GM21529 (cell line): ENCODE results near the gene ULBP2.
"Not testable (repeated sequence)": the region's sequence is repeated elsewhere in the genome, so short reads cannot be mapped to it uniquely, and the experiment has no call there.

Source experiments
- ATAC-seq: cut with Tn5 transposase; IDR thresholded peaks from one replicate; pipeline ENCODE4 v1.9.1; 2021; ENCODE audit not compliant: unreplicated experiment

ULBP2 gene

DNA sequence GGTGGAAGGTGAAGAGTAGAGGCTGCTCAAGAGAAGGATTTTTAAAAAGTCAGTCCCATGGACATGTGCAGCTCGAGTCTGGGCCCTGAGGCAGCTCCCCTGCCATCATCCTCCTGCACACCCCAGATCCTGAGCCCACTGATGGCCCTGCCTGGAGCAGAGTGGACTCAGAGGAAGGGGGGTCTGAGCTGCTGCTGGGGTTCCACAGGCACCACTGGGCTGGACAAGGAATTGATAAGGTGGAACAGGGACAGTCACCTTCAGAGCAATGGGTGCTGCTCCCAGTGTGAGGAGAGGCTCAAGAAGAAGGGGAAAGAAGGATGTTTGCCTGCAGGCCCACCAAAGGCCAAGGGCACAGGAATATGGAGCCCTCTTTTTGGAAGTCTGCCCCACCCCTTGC is 6.2 kb downstream of the ULBP2 start:
- ATAC-seq: no peak

DNA sequence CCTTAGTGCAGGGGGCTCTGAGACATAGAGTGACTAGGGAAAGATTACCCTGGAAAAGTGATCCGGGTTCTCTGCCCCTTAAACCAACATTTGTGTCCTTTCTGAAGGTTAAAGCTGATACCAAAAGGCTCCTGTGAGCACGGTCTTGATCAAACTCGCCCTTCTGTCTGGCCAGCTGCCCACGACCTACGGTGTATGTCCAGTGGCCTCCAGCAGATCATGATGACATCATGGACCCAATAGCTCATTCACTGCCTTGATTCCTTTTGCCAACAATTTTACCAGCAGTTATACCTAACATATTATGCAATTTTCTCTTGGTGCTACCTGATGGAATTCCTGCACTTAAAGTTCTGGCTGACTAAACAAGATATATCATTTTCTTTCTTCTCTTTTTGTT is 6.8 kb downstream of the ULBP2 start:
- no peak for ATAC-seq

DNA sequence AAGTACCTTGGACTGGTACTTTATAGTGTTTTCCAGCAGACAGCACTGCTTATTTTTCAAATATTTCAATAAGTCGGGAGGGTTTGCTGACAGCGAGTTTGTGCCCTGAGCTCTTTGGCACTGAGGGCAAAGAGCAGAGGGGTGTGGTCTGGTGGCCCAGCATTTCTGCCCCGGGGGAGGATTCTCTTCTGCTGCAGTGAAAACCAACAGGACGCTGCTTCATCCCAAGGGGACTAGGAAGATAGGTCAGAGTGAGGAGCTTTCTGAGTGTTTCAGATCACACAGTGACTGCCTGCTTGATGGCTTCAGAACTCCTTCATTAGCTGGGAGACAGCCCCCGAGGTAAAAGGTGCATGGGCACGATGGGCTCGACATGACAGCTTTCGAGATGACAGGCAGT is 8.6 kb downstream of the ULBP2 start:
- ATAC-seq: no peak

DNA sequence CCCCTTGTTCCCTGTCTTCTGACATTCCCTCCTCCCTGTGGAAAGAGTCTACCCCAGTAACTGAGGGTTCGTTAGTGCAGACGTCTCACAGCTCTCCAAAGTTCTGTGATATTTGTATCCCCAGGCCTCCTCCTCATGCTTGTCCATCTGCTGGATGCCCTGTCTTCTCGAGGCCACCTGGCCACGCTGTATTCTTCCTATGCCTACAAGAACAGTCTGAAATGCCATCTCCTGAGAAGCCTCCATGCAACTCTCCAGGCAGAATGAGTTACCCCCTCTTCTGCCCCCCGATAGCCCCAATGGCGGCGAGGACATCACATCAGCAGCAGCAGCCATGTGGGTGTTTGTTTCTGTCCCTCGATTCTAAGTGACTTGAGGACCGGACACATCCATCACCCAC is 9.3 kb downstream of the ULBP2 start:
- no peak for ATAC-seq

DNA sequence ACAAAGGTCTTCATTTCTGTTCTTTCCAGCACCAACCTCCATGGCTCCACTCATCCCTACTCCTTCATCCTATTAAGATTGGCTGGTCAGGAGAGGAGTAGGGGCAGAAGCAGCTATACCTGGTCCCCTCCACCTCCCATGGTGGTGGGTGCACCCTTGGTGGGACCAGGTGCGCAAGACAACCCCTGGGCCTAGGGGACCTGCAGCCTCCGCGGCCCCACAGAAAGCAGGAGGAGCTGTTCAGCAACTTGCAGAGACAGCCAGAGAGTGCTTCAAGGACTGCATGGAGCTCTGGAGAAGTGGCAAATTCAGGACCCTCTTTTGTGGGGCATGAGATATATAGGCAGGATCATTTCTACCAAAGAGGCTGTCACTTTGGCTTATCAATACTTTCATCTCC is 9.8 kb downstream of the ULBP2 start:
- ATAC-seq: no peak

DNA sequence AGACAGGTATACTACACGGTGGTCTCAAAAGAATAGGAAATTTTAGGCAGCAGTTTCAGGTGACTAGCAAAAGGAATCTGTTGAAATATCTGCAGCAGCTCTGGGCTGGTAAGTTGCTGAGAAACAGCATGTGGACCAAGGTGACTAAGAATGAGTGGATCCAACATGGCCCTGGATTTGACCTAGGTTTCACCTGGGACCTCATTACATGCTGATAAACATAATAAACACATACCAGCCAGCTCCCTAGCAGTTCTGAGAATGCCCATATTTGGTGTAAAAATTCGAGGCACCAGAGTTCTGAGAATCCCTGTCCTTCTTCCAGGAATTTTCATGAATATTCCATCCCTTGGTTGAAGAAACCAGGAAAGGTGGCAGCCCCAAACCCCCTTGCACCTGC is 11.6 kb downstream of the ULBP2 start:
- not testable (repeated sequence) for ATAC-seq

DNA sequence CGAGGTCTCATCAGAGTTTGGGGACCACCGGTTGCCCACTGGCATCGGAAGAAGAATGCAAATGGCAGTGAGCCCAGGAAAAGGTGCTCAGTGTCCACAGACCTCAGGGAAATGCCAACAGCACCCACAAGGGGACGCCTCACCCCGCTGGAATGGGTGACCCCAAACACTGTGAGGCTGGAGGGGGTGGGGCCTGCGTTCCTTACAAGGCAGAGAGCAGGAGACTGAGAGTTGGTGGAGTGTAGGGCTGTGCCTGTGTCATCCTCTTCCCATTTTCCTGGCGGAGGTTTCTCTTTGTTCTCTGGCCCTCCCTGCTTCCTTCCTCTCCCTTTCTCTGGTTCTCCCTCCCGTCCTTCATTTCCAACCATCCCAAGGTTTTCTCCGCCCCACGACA is 12.1 kb downstream of the ULBP2 start:
- ATAC-seq: not testable (repeated sequence)

DNA sequence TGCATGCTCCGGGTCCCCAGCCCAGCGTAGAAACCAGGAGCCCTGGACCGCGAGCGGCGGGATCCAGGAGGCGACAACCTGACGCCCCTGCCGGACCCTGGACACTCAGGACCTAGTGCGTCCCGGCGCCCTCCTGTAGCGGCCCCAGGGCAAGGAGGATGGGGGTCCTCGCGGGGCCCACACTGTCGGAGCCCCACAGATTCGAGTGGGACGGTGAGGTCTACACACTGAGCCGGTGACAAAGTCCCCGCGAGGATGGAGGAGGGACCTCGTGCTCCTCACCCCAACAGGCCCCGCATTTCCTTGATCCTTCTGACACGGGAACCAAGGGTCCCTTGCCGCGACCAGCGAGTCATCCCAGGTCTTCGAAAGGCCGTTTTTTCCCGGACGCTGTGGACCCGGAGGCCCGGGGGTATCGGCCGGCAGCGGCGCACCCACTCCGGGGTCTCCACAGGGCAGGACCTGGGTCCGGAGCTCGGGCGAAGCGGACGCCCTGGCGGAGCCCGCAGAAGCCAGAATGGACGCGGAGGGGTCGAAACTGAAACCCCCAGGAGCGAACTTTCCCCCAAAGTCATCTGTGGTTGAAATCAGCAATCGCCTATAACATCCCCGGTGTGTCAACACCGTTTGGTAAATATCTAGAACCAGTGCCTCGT is 12.6 kb downstream of the ULBP2 start:
- not testable (repeated sequence) for ATAC-seq

DNA sequence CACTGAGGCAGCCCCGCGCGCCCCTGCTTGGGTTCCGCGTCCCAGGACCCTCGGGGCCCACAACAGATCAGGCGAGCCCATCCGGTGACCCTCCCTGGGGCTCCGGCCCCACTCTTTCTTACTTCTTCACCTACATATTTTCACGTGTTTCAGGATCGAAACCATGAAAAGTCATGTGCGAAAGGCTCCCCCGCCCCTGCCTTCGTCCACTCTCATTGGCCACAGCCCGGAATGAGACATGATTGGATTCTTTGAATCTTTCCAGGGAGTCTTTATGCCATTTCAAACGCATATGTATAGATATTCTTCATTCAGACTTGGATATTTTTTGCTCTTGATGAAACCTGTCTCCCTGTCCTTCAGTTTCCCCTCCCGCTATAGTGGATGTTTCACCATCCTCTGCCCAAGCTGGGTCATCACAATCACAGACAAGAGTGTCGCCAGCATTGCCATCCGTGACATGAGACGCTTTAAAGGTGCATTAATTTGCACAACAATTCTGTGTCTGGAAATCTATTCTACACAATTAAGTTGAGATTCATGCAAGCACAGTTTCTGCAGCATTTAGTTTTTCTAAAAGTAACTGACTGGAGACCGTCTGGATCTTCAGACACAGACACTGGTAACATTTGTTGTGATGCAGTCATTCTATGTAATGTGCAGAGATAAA is 13.3 kb downstream of the ULBP2 start:
- ATAC-seq: not testable (repeated sequence)

DNA sequence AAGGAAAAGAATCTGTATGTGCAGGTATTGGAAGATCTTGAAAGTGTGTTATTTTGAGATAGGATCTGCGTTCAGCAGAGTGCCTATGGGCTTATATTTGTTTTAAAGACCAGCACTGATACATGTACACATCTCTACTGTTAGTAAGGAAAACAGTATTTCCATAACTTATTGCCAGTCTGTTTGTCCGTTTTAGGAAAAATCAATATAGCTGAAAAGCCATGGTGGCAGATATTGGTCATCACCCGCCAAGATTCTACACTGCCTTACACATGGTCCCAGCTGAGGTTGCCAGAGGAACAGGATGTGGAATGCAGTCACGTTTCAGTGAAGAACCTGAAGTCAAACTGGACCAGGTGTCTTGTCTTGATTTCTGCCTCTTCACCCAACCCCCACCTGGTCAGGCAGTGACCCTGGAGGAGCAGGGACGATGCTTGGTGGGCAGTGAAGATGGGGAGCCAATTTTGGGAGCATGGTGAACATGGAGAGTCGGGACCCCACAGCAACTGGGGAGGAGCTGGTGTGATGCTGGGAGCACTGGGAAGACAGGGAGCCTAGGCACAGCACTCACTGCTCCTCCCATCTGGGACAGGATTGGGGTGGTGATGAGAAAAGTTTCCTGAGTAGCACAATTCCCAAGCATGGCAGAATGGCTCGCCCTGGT is 14.0 kb downstream of the ULBP2 start:
- ATAC-seq: not testable (repeated sequence)

DNA sequence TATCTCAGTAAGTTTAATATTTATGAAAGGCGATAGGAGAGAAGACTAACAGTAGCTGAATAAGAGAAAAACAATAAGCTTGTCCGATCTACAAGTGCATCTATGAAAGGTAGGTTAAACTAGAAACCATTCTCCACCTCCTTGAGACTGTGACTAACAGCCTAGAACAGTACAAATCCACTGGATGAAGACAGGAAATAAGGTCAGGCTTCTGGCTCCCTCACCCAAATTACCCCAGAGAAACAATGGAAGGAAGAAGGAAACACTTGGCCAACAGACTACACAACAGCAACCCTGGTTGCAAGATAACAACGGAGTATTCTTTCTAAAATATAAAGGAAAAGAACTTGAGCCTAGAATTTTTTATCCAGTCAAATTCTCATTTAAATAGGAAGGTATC is 16.3 kb downstream of the ULBP2 start:
- ATAC-seq: not testable (repeated sequence)

DNA sequence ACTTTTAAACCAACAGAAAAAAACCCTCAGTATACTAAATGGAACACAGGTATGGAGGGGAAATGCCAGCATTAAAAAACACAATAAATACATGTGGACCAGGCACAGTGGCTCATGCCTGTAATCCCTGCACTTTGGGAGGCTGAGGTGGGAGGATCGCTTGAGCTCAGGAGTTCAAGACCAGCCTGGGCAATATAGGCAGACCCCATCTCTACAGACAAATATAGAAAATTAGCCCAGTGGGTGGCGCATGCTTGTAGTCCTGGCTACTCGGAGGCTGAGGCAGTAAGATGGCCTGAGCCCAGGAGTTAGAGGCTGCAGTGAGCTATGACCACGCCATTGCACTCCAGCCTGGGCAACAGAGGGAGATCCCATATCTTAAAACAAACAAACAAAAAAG is 18.0 kb downstream of the ULBP2 start:
- not testable (repeated sequence) for ATAC-seq

DNA sequence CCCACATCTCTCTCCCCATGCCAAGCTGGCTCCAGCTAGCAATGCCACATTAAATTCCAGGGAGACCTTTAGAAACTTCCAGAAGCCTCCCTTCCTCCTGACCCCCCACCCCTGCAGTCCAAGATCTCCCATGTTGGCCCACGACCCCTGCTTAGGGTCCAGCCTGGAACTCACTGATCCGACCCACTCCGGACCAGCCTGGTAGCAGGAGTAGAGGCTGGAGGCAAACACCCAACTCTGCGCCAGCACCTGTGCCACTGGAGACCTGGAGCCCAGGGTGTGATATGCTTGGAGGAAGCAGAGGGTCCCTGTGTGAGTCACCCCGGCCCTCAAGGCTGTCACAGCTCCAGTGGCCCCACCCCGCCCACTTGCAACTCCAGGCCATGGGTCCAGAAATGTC is 18.7 kb downstream of the ULBP2 start:
- ATAC-seq: no peak

DNA sequence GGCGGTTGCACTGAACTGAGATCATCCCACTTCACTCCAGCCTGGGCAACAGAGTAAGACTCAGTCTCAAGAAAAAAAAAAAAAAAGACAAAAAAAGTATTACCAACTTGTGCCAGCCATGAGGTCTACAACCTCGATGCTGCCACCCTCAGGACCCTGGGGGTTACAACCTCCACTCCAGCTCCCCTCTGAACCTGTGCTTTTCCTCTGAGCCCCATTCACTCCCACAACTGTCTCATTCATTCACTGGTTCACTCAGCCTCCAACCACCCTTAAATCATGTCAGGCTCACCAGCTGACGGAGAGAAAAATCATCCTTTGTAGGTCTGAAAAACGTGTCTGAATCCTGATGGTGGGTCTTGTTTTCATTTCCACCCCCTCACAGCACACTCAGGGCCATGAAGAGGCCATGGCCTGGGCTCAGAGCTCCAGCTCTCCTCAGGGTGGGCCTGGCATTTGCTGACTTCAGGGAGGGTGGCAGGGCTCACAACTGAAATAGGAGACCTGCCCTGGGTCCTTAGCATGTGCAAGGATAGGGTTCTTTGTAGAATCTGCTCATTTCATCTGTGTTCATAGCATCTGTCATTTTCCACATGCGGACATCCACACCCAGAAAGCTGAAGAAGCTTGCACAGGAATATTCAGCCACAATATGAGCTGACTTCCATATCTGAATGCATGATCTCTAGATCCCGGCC is 20.1 kb downstream of the ULBP2 start:
- ATAC-seq: no peak

DNA sequence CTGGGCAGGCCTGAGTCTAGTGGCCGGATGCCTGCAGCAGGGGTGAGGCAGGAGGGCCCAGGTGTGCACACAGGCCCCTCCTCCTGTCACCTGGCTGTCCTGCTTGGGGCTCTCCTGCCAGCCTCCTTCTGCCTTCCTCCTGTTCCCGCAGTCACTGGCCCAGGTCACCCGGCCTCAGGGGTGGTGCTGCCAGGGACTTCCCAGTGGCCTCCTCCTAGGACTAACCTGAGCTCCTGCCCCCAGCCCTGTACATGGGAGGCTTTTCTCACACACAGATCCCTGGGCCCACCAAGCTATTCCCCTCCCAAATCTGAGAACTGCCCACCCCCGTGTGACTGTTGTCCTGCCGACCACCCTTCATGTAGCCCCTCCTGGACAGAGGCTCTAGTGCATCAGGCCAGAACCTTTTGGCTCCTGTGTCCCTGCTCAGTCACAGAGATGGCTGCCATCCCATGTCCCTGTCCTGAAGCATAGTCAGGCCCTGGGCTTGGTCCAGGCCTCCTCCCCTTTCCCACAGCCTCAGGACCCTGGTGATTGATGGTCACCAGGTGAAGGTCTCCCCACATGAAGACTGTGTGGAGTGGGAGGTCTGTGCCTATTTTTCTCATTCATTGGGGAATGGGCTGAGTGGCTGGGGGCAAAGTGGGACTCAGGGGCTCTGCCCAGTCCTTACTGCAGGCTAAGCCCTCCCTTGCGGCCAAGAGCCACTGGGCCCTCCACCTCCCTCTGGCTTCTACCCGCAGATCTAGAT is 20.8 kb downstream of the ULBP2 start:
- ATAC-seq: no peak

DNA sequence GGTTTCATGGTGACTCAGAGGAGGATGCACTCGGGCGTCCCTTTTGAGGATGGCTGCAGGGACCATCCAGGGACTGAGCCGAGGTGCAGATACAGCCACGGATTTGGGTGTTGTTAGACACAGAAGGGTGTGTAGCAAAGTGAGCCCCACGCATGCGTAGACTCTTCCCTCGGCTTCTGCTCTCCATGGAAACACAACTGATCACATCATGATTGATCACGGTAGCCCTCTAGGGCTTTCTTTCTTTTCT is 21.3 kb downstream of the ULBP2 start:
- ATAC-seq: peak; percentile 34

DNA sequence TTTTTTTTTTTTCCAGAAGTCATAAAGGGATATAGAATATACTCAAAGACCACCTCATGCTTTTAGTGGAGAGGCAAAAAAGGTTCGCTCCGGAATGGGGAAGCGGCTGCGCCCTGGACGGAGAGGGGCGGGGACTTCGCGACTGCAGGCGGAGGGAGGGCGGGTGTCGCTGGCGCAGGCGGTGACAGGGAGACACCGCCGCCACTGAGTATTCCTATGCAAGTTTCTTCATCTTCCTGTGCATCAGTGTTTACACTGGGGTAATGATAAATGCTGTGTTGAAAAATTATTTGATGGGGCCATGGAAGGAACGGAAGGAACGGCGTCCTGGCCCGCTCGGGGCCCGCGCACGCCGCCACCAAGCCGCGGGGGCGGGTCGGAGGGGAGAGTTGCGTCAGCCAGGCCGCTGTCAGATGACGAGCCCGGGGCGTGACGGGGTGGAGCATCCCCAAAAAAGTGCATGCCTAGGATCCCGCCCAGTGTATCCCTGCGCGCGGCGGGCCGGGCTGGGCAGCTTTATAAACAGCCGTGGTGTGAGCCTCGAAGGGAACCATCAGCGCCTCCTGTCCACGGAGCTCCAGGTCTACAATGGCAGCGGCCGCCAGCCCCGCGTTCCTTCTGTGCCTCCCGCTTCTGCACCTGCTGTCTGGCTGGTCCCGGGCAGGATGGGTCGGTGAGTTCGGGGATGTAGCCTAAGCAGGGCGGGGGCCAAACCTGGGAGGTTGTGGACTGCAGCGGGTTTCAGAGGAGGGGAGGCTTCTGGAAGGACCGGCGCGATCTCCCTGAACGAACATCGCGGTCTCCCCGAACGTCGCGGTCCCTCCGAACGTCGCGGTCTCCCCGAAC is 21.9 kb downstream of the ULBP2 start, which contains the start of gene ULBP1:
Gene ULBP1, plus strand, starts transcription at position 482 of the 846 bp plus-strand sequence. Its CDS starts 107 bp downstream, at position 589.
- peak; percentile 69 for ATAC-seq

DNA sequence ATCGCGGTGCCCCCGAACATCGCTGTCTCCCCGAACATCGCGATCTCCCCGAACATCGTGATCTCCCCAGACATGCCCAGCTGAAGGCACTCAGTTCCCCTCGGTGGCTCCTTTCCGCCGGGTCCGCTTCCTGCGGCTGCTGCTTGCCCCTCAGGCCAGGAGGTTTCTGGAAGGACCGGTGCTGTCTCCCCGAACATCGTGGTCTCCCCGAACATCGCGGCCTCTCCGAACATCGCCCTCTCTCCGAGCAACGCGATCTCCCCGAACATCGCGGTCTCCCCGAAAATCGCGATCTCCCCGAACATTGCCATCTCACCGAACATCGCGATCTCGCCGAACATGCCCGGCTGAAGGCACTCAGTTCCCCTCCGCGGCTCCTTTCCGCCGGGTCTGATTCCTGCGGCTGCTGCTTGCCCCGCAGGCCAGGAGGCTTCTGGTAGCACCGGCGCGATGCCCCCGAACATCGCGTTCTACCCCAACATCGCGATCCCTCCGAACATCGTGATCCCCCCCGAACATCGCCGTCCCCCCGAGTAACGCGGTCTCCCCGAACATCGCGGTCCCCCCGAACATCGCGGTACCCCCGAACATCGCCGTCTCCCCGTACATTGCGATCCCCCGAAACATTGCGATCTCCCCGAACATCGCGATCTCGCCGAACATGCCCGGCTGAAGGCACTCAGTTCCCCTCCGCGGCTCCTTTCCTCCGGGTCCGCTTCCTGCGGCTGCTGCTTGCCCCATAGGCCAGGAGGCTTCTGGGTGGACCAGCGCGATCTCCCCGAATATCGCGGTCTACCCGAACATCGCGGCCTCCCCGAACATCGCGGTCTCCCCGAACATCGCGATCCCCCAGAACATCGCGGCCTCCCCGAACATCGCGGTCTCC is 22.7 kb downstream of the ULBP2 start:
- no peak for ATAC-seq
